HG02973 (cell line): ENCODE results near the gene SIRT1.
"Not testable (repeated sequence)": the region's sequence is repeated elsewhere in the genome, so short reads cannot be mapped to it uniquely, and the experiment has no call there.

ENCODE experiments used
- ATAC-seq: cut with Tn5 transposase; IDR thresholded peaks from one replicate; pipeline ENCODE4 v1.9.1; 2021; ENCODE audit warnings: moderate library complexity; ENCODE audit not compliant: unreplicated experiment

SIRT1 gene

DNA sequence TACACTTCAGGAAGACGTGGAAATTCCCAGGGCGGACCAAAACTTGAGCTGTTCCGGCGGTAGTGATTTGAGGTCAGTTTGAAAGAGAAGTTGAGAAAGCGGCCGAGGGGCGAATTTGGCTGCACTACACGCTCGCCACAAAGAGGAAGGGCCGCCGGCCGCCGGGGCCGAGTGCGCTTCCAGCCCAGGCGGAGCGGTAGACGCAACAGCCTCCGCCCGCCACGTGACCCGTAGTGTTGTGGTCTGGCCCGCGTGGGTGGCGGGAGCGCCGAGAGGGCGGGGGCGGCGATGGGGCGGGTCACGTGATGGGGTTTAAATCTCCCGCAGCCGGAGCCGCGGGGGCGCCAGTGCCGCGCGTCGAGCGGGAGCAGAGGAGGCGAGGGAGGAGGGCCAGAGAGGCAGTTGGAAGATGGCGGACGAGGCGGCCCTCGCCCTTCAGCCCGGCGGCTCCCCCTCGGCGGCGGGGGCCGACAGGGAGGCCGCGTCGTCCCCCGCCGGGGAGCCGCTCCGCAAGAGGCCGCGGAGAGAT lies at the start of gene SIRT1:
TSS of gene SIRT1 (plus strand) at position 344 of the 529 bp plus-strand sequence. CDS start at position 410, 66 bp downstream.
- peak; percentile 85 for ATAC-seq

DNA sequence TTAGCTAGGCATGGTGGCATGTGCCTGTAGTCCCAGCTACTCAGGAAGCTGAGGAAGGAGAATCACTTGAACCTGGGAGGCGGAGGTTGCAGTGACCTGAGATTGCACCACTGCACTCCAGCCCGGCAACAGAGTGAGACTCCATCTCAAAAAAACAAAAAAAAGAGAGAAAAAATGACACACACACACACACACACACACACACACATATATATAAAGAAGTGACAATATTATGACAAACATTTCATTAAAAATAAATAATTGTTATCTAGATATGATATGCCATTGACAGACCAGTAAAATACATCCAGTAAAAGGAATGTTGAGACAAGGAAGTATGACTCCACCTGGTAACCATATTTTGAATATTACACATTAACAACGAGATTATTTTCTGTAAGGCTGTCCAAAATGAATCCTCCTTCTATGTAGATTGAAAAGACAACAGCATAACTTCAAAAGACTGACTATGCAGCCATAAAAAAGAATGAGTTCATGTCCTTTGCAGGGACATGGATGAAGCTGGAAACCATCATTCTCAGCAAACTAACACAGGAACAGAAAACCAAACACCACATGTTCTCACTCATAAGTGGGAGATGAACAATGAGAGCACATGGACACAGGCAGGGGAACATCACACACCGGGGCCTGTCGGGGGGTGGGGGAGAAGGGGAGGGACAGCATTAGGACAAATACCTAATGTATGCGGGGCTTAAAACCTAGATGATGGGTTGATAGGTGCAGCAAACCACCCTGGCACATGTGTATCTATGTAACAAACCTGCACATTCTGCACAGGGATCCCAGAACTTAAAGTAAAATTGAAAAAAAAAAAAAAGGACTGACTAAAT lies 48.7 kb upstream of the SIRT1 start:
- not testable (repeated sequence) for ATAC-seq

DNA sequence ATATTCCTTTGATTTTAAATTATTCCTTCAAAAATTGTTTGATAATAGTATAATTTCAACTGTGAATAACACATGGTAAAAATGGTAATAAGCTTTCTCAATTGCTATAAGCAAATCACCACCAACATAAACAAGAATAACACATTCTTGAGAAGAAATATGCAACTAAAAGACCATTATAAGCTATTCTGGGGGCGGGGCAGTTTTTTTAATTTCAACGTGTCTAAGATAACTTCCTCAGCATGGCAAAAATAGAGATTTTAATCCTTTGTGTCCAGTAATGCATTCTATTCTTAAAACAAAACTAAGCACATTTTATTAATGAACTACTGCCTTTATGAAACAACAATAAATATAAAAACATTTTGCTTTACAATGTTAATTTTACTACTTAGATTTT lies 48.0 kb upstream of the SIRT1 start:
- ATAC-seq, result no peak

DNA sequence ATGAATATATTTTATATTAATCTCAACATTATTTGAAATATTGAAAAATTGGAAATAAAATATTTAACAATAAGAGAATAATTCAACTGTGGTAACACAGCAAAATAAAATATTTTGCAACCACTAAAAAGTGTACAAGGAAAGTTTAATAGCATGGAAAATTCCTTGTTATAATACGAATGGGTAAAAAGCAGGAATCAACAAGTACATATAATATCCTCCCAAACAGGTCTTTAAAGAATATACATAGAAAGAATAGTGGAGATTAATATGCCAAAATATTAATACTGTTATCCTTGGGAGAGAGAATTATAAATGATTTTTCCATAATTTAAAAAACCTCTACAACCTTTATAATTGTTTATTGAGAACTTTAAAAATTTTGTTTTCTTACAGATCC lies 47.5 kb upstream of the SIRT1 start:
- ATAC-seq, result no peak

DNA sequence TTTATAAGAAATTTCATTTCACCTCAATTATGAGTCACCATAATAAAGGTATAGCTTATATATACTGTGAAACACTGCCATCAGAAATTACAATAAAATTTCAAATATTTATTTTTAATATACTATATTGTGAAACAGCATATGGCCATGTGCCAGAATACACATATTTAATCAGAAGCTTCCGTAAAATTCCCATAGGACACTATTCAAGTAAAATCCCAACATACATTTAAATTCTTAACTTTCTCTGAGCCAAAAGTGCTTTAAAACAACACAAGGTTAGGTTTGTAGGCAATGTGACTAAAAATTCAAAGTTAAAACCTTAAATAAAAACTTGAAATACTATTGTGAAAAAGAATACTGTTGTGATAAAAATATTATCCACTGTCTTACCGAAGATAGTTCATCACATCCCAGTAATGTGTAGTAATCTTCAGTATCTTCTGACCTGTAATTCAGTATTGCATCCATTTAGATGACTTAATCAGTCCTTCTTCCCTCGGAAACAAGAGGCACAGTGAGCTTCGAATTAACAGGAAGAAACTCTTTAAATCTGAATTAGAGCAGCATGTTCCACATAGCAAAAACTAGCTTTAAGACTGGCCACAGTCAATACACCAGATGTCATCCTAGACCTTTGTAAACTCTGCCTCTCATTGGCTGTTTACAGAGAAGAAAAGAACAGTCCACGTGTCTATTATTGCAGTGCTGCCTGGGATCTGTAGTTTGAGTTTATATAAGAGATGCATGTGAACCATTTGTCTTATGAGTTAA lies 46.7 kb upstream of the SIRT1 start, which contains the start of gene DNAJC12:
TSS of gene DNAJC12 (minus strand) at position 648 of the 774 bp plus-strand sequence. CDS start at position 471, 177 bp downstream.
- ATAC-seq, result peak; percentile 58

DNA sequence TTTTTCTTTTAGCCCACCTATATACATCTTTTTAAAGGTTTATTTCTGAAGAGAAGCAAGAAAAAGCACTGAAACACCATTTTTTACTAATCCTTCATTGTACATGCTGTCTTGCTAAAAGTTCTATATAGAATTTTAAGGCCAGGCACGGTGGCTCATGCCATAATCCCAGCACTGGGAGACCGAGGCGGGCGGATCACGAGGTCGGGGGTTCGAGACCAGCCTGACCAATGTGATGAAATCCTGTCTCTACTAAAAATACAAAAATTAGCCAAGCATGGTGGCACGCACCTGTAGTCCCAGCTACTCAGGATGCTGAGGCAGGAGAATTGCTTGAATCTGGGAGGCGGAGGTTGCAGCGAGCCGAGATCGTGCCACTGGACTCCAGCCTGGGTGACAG lies 44.9 kb upstream of the SIRT1 start:
- not testable (repeated sequence) for ATAC-seq

DNA sequence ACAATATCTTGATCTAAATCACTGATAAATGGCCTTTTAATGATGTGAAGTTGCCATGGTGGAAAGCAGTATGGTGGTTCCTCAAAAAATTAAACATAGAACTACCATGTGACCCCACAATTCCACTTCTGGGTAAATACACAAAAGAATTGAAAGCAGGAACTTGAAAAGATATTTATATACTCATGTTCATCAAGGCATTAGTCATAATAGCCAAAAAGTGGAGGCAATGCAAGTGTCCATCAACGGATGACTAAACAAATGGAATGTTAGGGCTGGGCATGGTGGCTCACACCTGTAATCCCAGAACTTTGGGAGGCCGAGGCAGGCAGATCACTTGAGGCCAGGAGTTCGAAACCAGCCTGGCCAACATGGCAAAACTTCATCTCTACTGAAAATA lies 44.5 kb upstream of the SIRT1 start:
- no peak for ATAC-seq

DNA sequence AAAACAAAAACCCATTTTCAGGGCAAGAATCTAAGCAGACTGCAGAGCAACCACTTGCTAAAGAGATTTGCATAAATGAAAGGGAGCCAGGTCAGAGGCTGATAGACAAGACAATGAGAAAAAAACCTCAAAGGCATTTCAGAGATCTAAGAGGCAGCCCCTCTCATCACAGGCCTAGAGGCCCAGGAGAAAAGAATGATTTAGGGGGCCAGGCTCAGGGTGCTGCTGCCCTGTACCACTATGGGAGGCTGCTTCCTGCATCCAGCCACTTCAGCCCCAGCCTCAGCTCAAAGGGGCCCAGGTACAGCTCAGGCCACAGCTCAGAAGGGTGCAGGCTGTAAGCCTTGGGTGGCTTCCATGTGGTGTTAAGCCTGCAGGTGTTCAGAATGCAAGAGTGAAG lies 42.7 kb upstream of the SIRT1 start:
- ATAC-seq, result no peak

DNA sequence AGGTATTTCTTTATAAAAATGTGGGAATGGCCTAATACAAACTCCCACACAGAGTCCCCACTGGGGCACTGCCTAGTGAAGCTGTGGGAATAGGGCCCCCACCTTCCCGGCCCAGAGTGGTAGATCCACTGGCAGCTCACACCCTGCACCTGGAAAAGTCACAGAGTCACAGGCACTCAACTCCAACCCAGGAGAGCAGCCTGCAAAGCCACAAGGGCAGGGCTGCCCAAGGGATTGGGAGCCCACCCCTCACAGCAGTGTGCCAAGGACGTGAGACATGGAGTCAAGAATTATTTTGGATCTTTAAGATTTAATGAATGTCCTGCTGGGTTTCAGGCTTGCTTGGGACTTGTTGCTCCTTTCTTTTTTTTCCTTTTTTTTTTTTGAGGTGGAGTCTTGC lies 41.2 kb upstream of the SIRT1 start:
- ATAC-seq, result no peak

DNA sequence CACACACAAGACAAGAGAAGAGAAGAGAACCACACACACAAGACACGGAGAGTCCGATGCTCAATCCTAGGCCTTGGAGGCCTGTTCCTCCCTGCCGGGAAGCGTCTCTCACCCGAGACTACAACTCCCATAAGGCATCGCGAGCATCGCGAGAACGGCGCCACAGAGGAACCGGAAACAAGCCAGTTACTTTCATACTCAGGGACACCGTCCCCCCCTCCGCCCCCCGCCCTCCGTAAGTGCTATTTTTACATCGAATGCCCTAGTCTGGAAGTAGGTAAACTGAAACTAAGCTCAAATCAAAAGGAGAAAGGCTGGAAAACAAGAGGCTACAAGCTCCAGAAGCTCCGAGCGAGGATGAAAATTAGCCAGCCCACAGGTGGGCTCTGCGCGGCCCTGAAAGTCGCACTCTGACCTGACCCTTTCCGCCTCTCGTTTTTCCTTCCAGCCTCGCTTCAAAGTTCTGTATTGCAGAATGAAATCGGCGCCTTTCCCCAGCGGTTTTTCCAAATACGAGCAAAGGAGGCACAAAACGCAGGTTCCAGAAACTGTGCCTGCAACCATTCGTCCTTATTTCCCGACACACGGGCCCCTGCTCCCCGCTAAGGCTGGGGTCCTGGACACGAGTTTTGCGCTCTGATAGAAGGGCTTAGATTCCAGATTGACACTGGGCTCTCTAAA lies 35.0 kb upstream of the SIRT1 start:
- ATAC-seq, result peak; percentile 88

DNA sequence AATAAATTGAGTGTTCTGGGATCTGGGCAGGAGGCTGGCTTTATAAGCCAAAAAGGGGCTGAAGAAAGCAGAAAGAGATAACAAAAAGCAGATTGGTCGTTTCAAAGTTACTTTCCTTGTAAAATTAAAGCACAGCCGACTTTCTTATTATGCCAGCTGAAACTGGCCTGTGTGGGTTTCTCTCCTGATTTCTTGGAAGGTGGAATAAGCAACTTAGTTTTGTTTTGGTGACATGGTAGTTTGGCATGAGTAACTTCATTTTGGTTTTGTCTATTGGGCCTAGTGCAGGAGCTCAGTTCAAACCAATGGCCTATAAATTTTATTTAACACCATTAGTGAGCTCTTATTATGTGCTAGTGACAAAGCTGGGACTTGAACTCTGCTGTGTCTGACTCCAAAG lies 33.3 kb upstream of the SIRT1 start:
- no peak for ATAC-seq

DNA sequence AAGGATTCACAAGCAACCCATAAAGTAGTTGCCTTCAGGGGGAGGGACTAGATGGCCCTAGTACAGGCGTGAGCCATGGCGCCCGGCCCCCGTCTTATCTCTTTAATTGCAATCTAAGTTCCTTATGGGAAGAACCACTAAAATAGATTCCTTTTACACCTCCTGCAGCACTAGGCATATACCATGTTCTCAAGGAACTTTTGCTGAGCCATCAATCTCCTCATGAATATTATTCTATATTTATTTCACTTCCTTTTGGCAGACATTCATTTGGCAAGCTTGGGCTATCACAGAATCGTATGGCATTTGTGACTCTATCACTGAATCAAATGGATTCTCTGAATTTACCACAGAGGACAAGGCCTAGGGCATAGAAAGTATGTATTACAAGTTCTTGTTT lies 31.7 kb upstream of the SIRT1 start:
- ATAC-seq, result no peak

DNA sequence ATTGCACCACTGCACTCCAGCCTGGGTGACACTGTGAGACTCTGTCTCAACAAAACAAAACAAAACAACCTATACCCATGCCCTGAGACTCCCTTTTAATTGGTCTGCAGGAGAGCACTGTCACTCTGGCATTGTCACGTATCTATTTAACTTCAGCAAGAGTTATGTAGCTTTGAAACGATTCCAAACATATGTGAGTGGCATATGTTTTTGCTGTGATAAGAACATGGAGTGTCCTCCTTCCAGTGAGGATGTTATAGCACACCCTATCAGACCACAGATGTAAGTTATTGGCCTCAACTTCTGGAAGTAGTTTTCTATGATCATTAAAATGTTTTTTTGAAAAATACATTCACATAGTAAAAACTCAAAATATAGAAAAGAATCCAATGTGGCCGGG lies 30.9 kb upstream of the SIRT1 start:
- ATAC-seq, result no peak

DNA sequence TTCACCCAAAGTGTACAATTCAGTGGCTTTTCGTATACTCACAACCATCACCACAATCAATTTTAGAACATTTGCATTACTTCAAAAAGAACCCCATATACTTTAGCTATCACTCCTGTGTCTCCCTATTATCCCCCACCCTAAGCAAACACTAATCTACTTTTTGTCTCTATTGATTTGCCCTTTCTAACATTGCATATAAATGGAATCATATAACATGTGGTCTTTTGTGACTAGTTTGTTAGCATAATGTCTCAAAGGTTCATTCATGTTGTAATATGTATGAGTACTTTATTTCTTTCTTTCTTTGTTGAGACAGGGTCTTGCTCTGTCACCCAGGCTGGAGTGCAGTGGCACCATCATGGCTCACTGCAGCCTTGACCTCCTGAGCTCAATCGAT lies 25.5 kb upstream of the SIRT1 start:
- no peak for ATAC-seq

DNA sequence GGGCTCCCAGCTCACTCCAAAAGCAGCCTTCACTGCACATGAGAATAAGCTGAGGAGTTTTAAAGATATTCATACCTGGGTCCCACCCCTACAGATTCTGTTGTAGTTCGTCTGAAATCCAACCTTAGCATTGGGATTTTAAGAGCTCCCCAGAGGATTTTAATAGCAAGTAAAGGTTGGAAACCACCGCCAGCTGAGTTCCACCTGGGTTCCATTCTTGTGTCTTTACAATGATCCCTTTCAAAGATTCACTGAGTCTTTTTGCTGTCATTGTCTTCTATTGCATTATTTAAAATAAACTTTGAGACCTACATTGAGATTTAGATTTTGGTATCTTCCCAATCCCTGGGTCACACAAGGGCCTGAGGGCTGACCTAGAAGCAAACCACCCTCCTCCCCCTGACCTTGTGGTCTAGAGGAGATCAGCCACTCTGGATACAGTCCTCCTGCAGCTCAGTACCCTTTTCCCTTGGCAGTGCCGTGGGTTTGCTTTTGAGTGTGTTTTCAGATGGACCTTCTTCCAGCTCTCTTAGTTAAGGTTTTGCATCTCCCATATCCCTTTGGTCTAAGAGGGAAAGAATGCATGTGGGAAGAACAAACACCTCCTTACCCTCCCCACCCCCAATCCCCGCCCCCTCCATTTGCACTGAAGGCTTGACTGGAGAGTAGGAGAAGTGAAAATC lies 22.6 kb upstream of the SIRT1 start:
- no peak for ATAC-seq

DNA sequence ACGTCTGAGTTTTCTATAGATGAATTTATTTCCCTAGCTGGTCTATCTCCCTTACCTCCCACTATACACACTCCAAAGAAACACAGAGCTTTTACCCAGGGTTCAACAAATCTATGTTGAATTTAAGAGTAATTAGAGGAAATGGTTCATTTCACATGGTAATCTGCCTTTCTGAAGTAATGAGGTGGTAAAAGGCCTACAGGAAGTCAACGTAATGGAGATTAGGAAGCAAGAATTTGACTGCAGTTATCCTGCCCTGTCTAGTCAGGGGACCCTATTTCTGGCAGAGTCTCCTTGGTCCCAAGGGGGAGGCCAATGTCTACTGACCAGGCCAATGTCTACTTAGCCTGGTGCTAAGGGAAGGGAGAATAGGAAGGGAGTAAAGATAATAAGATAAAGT lies 21.4 kb upstream of the SIRT1 start:
- ATAC-seq, result no peak

DNA sequence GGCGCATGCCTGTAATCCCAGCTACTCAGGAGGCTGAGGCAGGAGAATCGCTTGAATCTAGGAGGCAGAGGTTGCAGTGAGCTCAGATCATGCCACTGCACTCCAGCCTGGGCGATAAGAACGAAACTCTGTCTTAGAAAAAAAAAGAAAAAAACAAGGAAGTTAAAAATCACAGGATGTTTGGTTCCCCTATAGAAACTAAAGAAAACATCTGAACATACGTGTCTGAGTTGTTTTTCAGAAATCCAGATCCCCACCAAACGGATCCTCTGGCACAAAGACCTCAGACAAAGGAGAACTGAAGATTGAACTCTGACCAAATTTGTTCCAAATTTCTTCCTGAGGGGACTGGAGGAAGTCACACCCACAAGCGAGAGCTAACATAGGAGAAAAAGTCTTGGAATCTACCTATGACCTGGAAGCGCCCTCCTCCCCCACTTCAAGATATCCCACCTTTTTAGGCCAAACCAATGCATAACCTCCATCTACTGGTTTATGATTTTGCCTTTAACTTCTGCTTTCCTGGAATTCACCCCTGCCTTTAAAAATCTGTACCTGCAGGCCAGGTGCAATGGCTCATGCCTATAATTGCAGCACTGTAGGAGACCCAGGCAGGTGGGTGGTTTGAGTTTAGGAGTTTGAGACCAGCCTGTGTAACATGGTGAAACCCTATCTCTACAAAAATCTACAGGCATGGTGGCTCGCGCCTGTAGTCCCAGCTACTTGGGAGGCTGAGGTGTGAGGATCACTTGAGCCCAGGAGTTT lies 19.7 kb upstream of the SIRT1 start:
- no peak for ATAC-seq

DNA sequence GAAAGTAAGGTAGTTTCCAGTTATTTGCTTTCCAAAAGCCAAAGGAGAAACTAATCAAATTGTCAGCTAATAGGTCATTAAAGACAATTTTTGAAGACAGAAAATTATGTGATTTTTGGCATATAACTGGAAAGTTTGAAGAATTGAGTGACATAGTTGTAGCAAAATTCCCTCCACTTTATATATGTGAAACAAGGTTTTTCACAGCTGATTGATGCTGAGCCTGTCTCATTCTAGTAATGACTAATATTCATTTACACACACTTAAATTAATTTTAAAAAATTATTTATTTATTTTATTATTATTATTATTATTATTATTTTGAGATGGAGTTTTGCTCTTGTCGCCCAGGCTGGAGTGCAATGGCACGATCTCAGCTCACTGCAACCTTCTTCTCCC lies 16.3 kb upstream of the SIRT1 start:
- ATAC-seq, result no peak

DNA sequence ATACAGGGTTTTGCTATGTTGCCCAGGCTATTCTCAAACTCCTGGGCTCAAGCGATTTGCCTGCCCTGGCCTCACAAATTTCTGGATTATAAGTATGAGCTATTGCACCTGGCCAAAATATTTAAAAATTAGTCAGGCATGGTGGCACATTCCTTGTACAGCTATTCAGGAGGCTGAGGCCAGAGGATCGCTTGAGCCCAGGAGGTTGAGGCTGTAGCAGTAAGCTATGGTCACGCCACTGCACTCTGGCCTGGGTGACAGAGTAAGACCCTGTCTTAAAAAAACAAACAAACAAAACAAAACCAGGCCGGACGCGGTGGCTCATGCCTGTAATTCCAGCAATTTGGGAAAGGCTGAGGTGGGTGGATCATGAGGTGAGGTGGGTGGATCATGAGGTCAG lies 14.5 kb upstream of the SIRT1 start:
- no peak for ATAC-seq
